ENCODE measurements around the gene RAF1. TPM values are rescaled to one million over a fixed set of nuclear protein-coding genes. Genes with fewer than 3 reads are reported as not detected.

RAF1 gene
- total and polyA plus RNA-seq, 9 of the 15 experiments (the other 6 are each of a cell fraction or from before 2014, with no cell fraction given), result 28.0 to 183 (median 85.6) TPM

- TF ChIP-seq MGA (IDR thresholded peaks at IDR 0.05) (no peak), NFIC (IDR thresholded peaks at IDR 0.05) (peak; percentile 23), E2F1 (CRISPR knock-in tag; IDR thresholded peaks at IDR 0.05) (0 out of 2 replicates have a peak, but pooled peaks have one; percentile 23), GMEB1 (CRISPR knock-in tag; IDR thresholded peaks at IDR 0.05) (peak; percentile 93), PREB (CRISPR knock-in tag; IDR thresholded peaks at IDR 0.05) (0 out of 2 replicates have a peak, but pooled peaks have one; percentile 66), CHCHD3 (CRISPR knock-in tag; IDR thresholded peaks at IDR 0.05) (no peak), ETV5 (CRISPR knock-in tag; IDR thresholded peaks at IDR 0.05; ENCODE audit: low read depth) (peak; percentile 48; the same call in 1 of the 2 replicates), SRSF1 (IDR thresholded peaks at IDR 0.05; ENCODE audit: low read depth, low read length) (no peak; the same call in 1 of the 2 replicates), POU5F1 (IDR thresholded peaks at IDR 0.05; ENCODE audit: borderline replicate concordance, low read depth, low read length, partially characterized antibody) (peak; percentile 10)
These were observed at the start of gene RAF1 (continued) for GRCh38 chr3:12663936-12664908.

Data from K562 (cell line).